ENCODE data around the gene KAT6B.
"Not testable (repeated sequence)": the region's sequence is repeated elsewhere in the genome, so short reads cannot be mapped to it uniquely, and the experiment has no call there.

The KAT6B gene

GRCh38 chr10:74874649-74875048 lies 48.2 kb downstream of the KAT6B start:
- no peak overlapping the region for H3K4me3 ChIP-seq (ENCODE audit: low read depth, low read length)
- TF ChIP-seq, protein P1, sequence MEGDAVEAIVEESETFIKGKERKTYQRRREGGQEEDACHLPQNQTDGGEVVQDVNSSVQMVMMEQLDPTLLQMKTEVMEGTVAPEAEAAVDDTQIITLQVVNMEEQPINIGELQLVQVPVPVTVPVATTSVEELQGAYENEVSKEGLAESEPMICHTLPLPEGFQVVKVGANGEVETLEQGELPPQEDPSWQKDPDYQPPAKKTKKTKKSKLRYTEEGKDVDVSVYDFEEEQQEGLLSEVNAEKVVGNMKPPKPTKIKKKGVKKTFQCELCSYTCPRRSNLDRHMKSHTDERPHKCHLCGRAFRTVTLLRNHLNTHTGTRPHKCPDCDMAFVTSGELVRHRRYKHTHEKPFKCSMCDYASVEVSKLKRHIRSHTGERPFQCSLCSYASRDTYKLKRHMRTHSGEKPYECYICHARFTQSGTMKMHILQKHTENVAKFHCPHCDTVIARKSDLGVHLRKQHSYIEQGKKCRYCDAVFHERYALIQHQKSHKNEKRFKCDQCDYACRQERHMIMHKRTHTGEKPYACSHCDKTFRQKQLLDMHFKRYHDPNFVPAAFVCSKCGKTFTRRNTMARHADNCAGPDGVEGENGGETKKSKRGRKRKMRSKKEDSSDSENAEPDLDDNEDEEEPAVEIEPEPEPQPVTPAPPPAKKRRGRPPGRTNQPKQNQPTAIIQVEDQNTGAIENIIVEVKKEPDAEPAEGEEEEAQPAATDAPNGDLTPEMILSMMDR (IDR thresholded peaks at IDR 0.05; ENCODE audit: insufficient read depth, low read depth, low read length, missing control alignments): no peak
- DNase-seq (ENCODE audit: low read depth): no peak

DNA sequence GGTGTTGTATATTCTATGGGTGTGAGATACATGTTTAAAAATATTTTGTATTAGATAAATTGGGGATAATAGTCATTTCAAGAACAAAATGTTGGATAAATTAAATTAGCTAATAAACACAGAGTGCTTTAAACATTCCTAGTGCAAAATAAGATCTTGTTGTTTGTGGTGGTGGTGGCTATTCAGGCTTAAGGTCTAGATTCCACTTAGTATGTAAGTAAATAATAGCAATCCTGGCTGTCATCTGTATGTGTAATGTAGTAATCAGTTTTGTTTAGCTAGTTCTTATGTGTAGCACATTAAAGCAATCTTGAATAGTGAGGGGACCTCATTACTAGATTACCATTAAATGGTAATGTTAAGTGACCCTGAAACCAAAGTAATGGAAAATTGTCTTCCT lies 48.7 kb downstream of the KAT6B start:
- TF ChIP-seq, protein P1 (IDR thresholded peaks at IDR 0.05; ENCODE audit: insufficient read depth, low read depth, low read length, missing control alignments): no peak
- no peak overlapping the region for H3K4me3 ChIP-seq (ENCODE audit: low read depth, low read length)
- no peak for DNase-seq (ENCODE audit: low read depth)

DNA sequence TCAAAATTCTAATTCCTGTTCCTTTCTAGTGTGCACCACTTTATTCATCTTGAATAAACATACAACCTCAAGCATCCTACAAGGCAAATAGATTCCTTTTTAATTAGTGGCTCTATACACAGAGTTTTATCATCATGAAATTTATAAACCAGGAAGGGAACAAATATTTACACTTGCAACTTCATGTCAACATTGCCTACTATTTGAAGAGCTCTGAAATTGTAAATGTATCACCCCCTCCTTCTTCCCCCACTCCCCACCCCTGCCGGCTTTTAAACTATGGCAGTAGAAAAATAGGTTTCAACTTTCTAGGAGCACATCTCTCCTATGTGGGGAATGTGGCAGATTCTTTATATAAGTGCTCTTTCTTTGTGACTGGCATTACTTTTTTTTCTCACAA lies 49.6 kb downstream of the KAT6B start:
- H3K4me3 ChIP-seq (ENCODE audit: low read depth, low read length): no peak overlapping the region
- TF ChIP-seq, protein P1 (IDR thresholded peaks at IDR 0.05; ENCODE audit: insufficient read depth, low read depth, low read length, missing control alignments): no peak
- no peak for DNase-seq (ENCODE audit: low read depth)

- DNase-seq (ENCODE audit: low read depth); H3K4me3 ChIP-seq (ENCODE audit: low read depth, low read length): not testable (repeated sequence)
Observed at GRCh38 chr10:74877054-74877453, 50.7 kb downstream of the KAT6B start.

- TF ChIP-seq, protein P1 (IDR thresholded peaks at IDR 0.05; ENCODE audit: insufficient read depth, low read depth, low read length, missing control alignments): no peak
- no peak for DNase-seq (ENCODE audit: low read depth)
- H3K4me3 ChIP-seq (ENCODE audit: low read depth, low read length): no peak overlapping the region
Observed at GRCh38 chr10:74877898-74878297, 51.5 kb downstream of the KAT6B start.

GRCh38 chr10:74880041-74880440 lies 53.6 kb downstream of the KAT6B start:
- TF ChIP-seq, protein P1 (IDR thresholded peaks at IDR 0.05; ENCODE audit: insufficient read depth, low read depth, low read length, missing control alignments): no peak
- H3K4me3 ChIP-seq (ENCODE audit: low read depth, low read length): no peak overlapping the region
- DNase-seq (ENCODE audit: low read depth): no peak

DNA sequence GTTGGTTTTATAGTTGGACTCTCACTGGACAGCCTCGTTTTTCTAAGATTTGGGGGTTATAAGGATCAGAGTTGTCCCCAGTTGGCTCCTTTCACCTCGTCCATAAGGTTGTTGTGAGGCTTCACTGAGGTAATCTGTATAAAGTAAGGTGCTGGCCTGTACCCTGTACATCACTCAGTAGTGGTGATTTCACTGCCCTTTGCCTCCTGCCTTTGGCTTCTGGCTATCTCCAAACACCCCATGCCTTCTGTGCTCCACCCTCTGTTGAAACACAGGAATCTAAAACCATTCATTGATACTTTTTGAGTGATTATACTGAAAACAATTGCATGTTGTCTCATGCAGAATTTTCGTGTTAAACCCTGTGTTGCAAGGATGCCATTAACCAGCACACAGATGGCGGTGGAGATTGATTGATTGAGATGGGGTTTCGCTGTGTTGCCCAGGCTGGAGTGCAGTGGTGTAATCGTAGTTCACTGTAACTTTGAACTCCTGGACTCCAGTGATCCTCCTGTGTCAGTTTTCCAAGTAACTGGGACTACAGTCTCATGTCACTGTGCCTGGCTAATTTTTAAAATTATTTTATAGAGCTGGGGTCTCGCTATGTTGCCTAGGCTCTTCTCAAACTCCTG lies 55.0 kb downstream of the KAT6B start:
- no peak overlapping the region for H3K4me3 ChIP-seq (ENCODE audit: low read depth, low read length)
- DNase-seq (ENCODE audit: low read depth): no peak
- TF ChIP-seq, protein P1 (IDR thresholded peaks at IDR 0.05; ENCODE audit: insufficient read depth, low read depth, low read length, missing control alignments): no peak
